Esophagus muscularis mucosa (tissue), 3 donors: ENCODE results near the gene TF.

Experiments used
- EP300 ChIP-seq: sonication (generic); formaldehyde crosslinking; IDR thresholded peaks from one replicate; pipeline ENCODE4 v1.6.1; 2017; ENCODE audit warnings: antibody characterized with exemption
- POLR2AphosphoS5 ChIP-seq, 2 donors: sonication (generic); formaldehyde crosslinking; IDR thresholded peaks; one replicate each; pipeline ENCODE4 v1.6.1; 2017; ENCODE audit warnings: antibody characterized with exemption in 2 of 2

GRCh38 chr3:133842158-133842557, 96.0 kb downstream of the TF start:
- no peak for TF ChIP-seq EP300
- no peak for TF ChIP-seq POLR2AphosphoS5 (IDR thresholded peaks at IDR 0.05)
